Dermis microvascular lymphatic vessel endothelial cell (primary cell): ENCODE data around the gene DUSP2. TPM values are rescaled to one million over a fixed set of nuclear protein-coding genes. Genes with fewer than 3 reads are reported as not detected.

ENCODE experiments used
- DNase-seq, 2 donors: peaks; one replicate each; pipeline versions ENCODE4 v3.0.0 to v3.0.0-alpha.2; 2010; ENCODE audit warnings: low read depth in 2 of 2
- total RNA-seq: library from RNA; depleted of rRNA; stranded (reverse); fragments of >200 nt; gene quantifications from 2 replicates; pipeline ENCODE4 v1.2.1, GENCODE V29; 2014

The DUSP2 gene
- total RNA-seq, 1 donor from 2014 or later, result 0.26 TPM

- DNase-seq, result no peak
Measured at GRCh38 chr2:96102596-96103186, 42.5 kb downstream of the DUSP2 start.

GRCh38 chr2:96100893-96101304 is 44.3 kb downstream of the DUSP2 start:
- no peak for DNase-seq

- DNase-seq, result peak; percentile 19 to 22
Measured at GRCh38 chr2:96099861-96100798, 45.1 kb downstream of the DUSP2 start.

- DNase-seq, result no peak
Measured at GRCh38 chr2:96098900-96099590, 46.2 kb downstream of the DUSP2 start.

- no peak for DNase-seq
Measured at GRCh38 chr2:96097951-96098823, 47.1 kb downstream of the DUSP2 start.

- no peak for DNase-seq
Measured at GRCh38 chr2:96097441-96097840, 47.8 kb downstream of the DUSP2 start.

- DNase-seq, result peak in 1 of 2 donors; percentile 9
Measured at GRCh38 chr2:96095116-96095636, 50.1 kb downstream of the DUSP2 start.

GRCh38 chr2:96093528-96093927 is 51.7 kb downstream of the DUSP2 start:
- no peak for DNase-seq

Other genes starting within 250 kb of the DUSP2 start
- 18.8 and 27.5 TPM in 2 replicates for gene ANKRD36C, start 153.6 kb downstream of the DUSP2 start, total RNA-seq
- 5.6 and 14.3 TPM in 2 replicates for gene GPAT2, start 110.5 kb downstream of the DUSP2 start, total RNA-seq
- gene ADRA2B, start 28.9 kb downstream of the DUSP2 start, total RNA-seq, result under 0.01 TPM in 2 replicates
- gene ASTL, start 6.9 kb downstream of the DUSP2 start, total RNA-seq, result not detected in 2 replicates
- 238 and 252 TPM in 2 replicates for gene STARD7, start 63.4 kb upstream of the DUSP2 start, total RNA-seq
- 17.8 and 25.8 TPM in 2 replicates for gene TMEM127, start 120.6 kb upstream of the DUSP2 start, total RNA-seq
- gene CIAO1, start 120.8 kb upstream of the DUSP2 start, total RNA-seq, result 84.2 and 100 TPM in 2 replicates
- 47.8 and 65.4 TPM in 2 replicates for gene SNRNP200, start 160.1 kb upstream of the DUSP2 start, total RNA-seq
- 4.0 and 4.4 TPM in 2 replicates for gene ITPRIPL1, start 179.9 kb upstream of the DUSP2 start, total RNA-seq
- 7.6 and 16.3 TPM in 2 replicates for gene NCAPH, start 190.3 kb upstream of the DUSP2 start, total RNA-seq